HepG2 (cell line): ENCODE results near the gene ABHD6. TPM values are rescaled to one million over a fixed set of nuclear protein-coding genes. Genes with fewer than 3 reads are reported as not detected.
A peak's percentile ranks its signal among the peaks of the same experiment; 100 is the strongest.

Source experiments
- ATAC-seq: fragments of 200-7000 bp; cut with Tn5 transposase; 3 replicates; pipeline ENCODE4 v1.9.1; 2020; ENCODE audit warnings: mild to moderate bottlenecking, moderate library complexity
- BruUV-seq: library from RNA; stranded (reverse); fragments of 400-500 nt; replicated peaks from 2 replicates; lab custom pipeline; 2021; lab: Mats Ljungman, UMichigan
- CTCF ChIA-PET: fragments of 300-600 bp; formaldehyde crosslinking; extraction: SDS; loops from one replicate; lab custom pipeline; 2021; ENCODE audit warnings: low total read pairs, inconsistent platforms, low intra/inter-chr PET ratio; lab: Yijun Ruan, JAX
- POLR2A ChIA-PET: fragments of 350-600 bp; sonication (Branson Sonifier 250); formaldehyde crosslinking; loops from one replicate; lab custom pipeline; 2020; ENCODE audit warnings: antibody characterized with exemption, inconsistent platforms; lab: Yijun Ruan, JAX
- DNase-seq: peaks from one replicate; pipeline ENCODE4 v3.0.0-alpha.2; 2015; ENCODE audit warnings: low spot score
- FAIRE-seq: peaks from 3 replicates; lab custom pipeline; 2011; peaks lifted over from hg19 to GRCh38; lab: Jason Lieb, UNC
- H2AFZ ChIP-seq: one replicate; pipeline ENCODE4 v1.6.1; 2011; ENCODE audit warnings: low read length, inconsistent platforms
- H3K27ac ChIP-seq: fragments of 300-600 bp; 3 replicates; pipeline ENCODE4 v1.8.0; 2011; ENCODE audit warnings: mixed run types, mild to moderate bottlenecking, mixed read lengths, low read length, inconsistent platforms; ENCODE audit not compliant: insufficient read depth; ENCODE audit errors: extremely low read length
- H3K27me3 ChIP-seq, 2 experiments: fragments of 200-600 bp in 1 of 2; 2 replicates in 1 of 2; 3 replicates in 1 of 2; pipeline versions ENCODE4 v1.6.0 to v1.8.0; 2011; ENCODE audit warnings: low read length in 2 of 2, mild to moderate bottlenecking in 2 of 2, moderate library complexity in 2 of 2, inconsistent platforms in 1 of 2; ENCODE audit not compliant: insufficient read depth in 2 of 2, control insufficient read depth in 1 of 2
- H3K36me3 ChIP-seq, 2 experiments: fragments of 200-600 bp in 1 of 2; replicated peaks in 1 of 2; 2 replicates in 1 of 2; 3 replicates in 1 of 2; pipeline versions ENCODE4 v1.5.1 to v1.8.0; 2011; ENCODE audit warnings: low read length in 2 of 2, inconsistent platforms in 1 of 2; ENCODE audit not compliant: insufficient read depth in 2 of 2, control insufficient read depth in 1 of 2
- H3K4me1 ChIP-seq: 2 replicates; pipeline ENCODE4 v1.5.1; 2012; ENCODE audit warnings: low read length, inconsistent platforms; ENCODE audit not compliant: insufficient read depth
- H3K4me2 ChIP-seq: 2 replicates; pipeline ENCODE4 v1.6.0; 2011; ENCODE audit warnings: low read depth, low read length, inconsistent platforms
- H3K4me3 ChIP-seq, 3 experiments: fragments of 200-600 bp in 1 of 3; sonication (generic), shearing (Covaris generic) in 1 of 3; replicated peaks in 1 of 3; 2 replicates each; pipeline ENCODE4 v1.5.1; 2011 to 2016; ENCODE audit warnings: low read length in 3 of 3, inconsistent platforms in 2 of 3, low read depth in 2 of 3, mild to moderate bottlenecking in 2 of 3, control low read depth in 1 of 3, mixed read lengths in 1 of 3; ENCODE audit not compliant: insufficient read depth in 1 of 3
- H3K79me2 ChIP-seq: one replicate; pipeline ENCODE4 v1.6.1; 2011; ENCODE audit warnings: low read length, inconsistent platforms; ENCODE audit not compliant: insufficient read depth
- H3K9ac ChIP-seq: 2 replicates; pipeline ENCODE4 v1.6.0; 2011; ENCODE audit warnings: mild to moderate bottlenecking, low read depth, low read length, inconsistent platforms; ENCODE audit not compliant: insufficient read depth
- H3K9me3 ChIP-seq: 2 replicates; pipeline ENCODE4 v1.5.1; 2012; ENCODE audit warnings: mild to moderate bottlenecking, low read length
- H4K20me1 ChIP-seq: 2 replicates; pipeline ENCODE4 v1.6.0; 2011; ENCODE audit warnings: inconsistent platforms, mild to moderate bottlenecking, low read length, moderate library complexity; ENCODE audit not compliant: insufficient read depth
- EP300 ChIP-seq, 3 experiments: sonication (generic) in 1 of 3; formaldehyde crosslinking in 1 of 3; IDR thresholded peaks; 2 replicates each; pipeline versions ENCODE4 v1.5.1 to v1.6.1; 2011 to 2020; ENCODE audit warnings: low read depth in 2 of 3, low read length in 2 of 3, borderline replicate concordance in 1 of 3, improper control_type of control experiment in 1 of 3, mild to moderate bottlenecking in 1 of 3, missing genetic modification reagents in 1 of 3, moderate library complexity in 1 of 3
- FOXA1 ChIP-seq, 2 experiments: fragments of 450-650 bp in 1 of 2; sonication (generic) in 1 of 2; formaldehyde crosslinking in 1 of 2; IDR thresholded peaks; 2 replicates each; pipeline versions ENCODE4 v1.4.0 to v1.6.1; 2016 to 2020; ENCODE audit warnings: missing genetic modification reagents in 1 of 2
- HDAC2 ChIP-seq: sonication (generic); formaldehyde crosslinking; IDR thresholded peaks from 2 replicates; pipeline ENCODE4 v1.4.0; 2020; ENCODE audit warnings: missing genetic modification reagents
- NRL ChIP-seq: sonication (generic); formaldehyde crosslinking; IDR thresholded peaks from 2 replicates; pipeline ENCODE4 v1.5.0; 2020; ENCODE audit warnings: missing genetic modification reagents, mild to moderate bottlenecking, moderate library complexity, borderline replicate concordance
- RAD21 ChIP-seq: fragments of 450-650 bp; formaldehyde crosslinking; IDR thresholded peaks from 2 replicates; pipeline ENCODE4 v1.5.0; 2020; ENCODE audit warnings: mild to moderate bottlenecking
- RAD51 ChIP-seq: fragments of 450-650 bp; IDR thresholded peaks from 2 replicates; pipeline ENCODE4 v1.6.1; 2016; ENCODE audit warnings: borderline replicate concordance
- RARA ChIP-seq: IDR thresholded peaks from 2 replicates; pipeline ENCODE4 v1.6.1; 2016; ENCODE audit warnings: missing genetic modification reagents, missing compliant biosample characterization
- RCOR2 ChIP-seq: IDR thresholded peaks from 2 replicates; pipeline ENCODE4 v1.6.1; 2016; ENCODE audit warnings: missing biosample characterization, missing genetic modification reagents
- SALL1 ChIP-seq: sonication (generic); formaldehyde crosslinking; IDR thresholded peaks from 2 replicates; pipeline ENCODE4 v1.8.0; 2022; ENCODE audit warnings: mild to moderate bottlenecking, missing genetic modification reagents
- SMARCC2 ChIP-seq: fragments of 450-650 bp; IDR thresholded peaks from 2 replicates; pipeline ENCODE4 v1.6.1; 2017; ENCODE audit warnings: antibody characterized with exemption, mild to moderate bottlenecking
- SMC3 ChIP-seq: IDR thresholded peaks from 2 replicates; pipeline ENCODE4 v1.6.1; 2011; ENCODE audit warnings: low read length, improper control_type of control experiment
- STAG1 ChIP-seq: sonication (generic); formaldehyde crosslinking; IDR thresholded peaks from 2 replicates; pipeline ENCODE4 v1.4.0; 2020; ENCODE audit warnings: missing genetic modification reagents
- ZNF816 ChIP-seq: sonication (generic); formaldehyde crosslinking; IDR thresholded peaks from 2 replicates; pipeline ENCODE4 v1.8.0; 2022; ENCODE audit warnings: missing genetic modification reagents, mild to moderate bottlenecking, borderline replicate concordance
- ZZZ3 ChIP-seq: sonication (generic); formaldehyde crosslinking; IDR thresholded peaks from 2 replicates; pipeline ENCODE4 v1.4.0; 2020; ENCODE audit warnings: missing genetic modification reagents, mild to moderate bottlenecking, borderline replicate concordance
- WGBS: methylation state at CpG from one replicate; pipeline ENCODE4 v1.1.6; 2017; ENCODE audit warnings: low lambda C conversion rate; 5-methylcytosine and 5-hydroxymethylcytosine counted together
- in situ Hi-C: cut with HindIII; loops from 2 replicates; pipeline ENCODE4 v1.10.0; 2017; ENCODE audit warnings: low pct_unique_long_range_greater_than_20kb; ENCODE audit not compliant: extremely low pct_ligation_motif_present
- intact Hi-C: fragments of 100-400 bp; cut with micrococcal nuclease; formaldehyde crosslinking; loops from one replicate; pipeline ENCODE4 v1.10.0; 2022; ENCODE audit not compliant: unreplicated experiment
- polyA plus RNA-seq, 8 experiments: library from polyadenylated mRNA; depleted of rRNA in 3 of 8; stranded (reverse) in 7 of 8; unstranded in 1 of 8; fragments of >200 nt; fragmentation: Illumina TruSeq in 4 of 8; extraction: Trizol in 4 of 8; gene quantifications; 2 replicates each; pipeline versions ENCODE4 v1.2.1 to v1.2.3, GENCODE V29; 2011 to 2016; ENCODE audit warnings: low read depth in 4 of 8, missing spikeins in 1 of 8, mixed read lengths in 1 of 8; ENCODE audit not compliant: insufficient read depth in 1 of 8
- total RNA-seq, 5 experiments: library from RNA; depleted of rRNA; stranded (reverse); fragments of >200 nt; fragmentation: Illumina TruSeq; extraction: Trizol; gene quantifications; 2 replicates each; pipeline ENCODE4 v1.2.3, GENCODE V29; 2016; ENCODE audit warnings: low read depth in 1 of 5
- TF ChIP-seq, protein P1 (sequence below): sonication (generic); formaldehyde crosslinking; IDR thresholded peaks from 2 replicates; pipeline ENCODE4 v1.5.0; 2020; ENCODE audit warnings: missing genetic modification reagents
- TF ChIP-seq, protein P2 (sequence below): sonication (generic); formaldehyde crosslinking; IDR thresholded peaks from 2 replicates; pipeline ENCODE4 v1.5.0; 2020; ENCODE audit warnings: mild to moderate bottlenecking, missing genetic modification reagents, moderate library complexity
- TF ChIP-seq, protein P3 (sequence below): IDR thresholded peaks from 2 replicates; pipeline ENCODE4 v1.6.1; 2016; ENCODE audit warnings: control low read depth
- TF ChIP-seq, protein P4 (sequence below): IDR thresholded peaks from 2 replicates; pipeline ENCODE4 v1.6.1; 2018; ENCODE audit warnings: missing genetic modification reagents, mild to moderate bottlenecking, missing compliant biosample characterization

Gene ABHD6
- total and polyA plus RNA-seq, 2 of the 13 experiments (the other 11 are each of a cell fraction or from before 2014, with no cell fraction given): 9.0 to 17.2 TPM

DNA sequence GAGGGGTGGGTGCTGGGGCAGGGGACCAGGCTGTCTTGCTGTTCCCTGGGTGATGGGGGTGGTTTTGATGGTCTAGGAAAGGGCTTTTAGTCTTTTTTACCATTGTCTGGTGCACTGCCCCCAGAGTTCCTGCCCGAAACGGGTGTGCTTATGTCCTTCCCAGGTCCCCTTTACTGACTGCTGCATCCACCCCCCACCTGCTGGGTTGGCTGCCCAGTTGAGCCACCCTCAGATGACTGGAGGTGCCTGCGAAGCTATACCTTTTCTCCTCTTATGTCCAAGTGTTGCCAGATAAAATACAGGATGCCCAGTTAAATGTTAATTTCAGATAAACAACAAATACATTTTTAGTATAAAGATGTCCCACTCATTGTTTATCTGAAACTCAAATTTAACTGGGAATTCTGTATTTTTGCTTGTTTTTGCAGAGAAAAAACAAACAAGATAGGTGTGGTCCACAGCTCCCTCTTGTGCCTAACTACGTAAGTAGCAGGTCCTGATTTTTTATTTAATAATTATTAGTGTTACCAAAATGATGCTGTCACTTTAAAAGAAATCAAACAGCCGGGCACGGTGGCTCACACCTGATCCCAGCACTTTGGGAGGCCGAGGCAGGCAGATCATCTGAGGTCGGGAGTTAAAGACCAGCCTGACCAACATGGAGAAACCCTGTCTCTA is 62.4 kb downstream of the ABHD6 start:
- ATAC-seq (no peak), FAIRE-seq (no peak), DNase-seq (peak; percentile 25)
- Histone ChIP-seq H2AFZ (no peak overlapping the region), H3K9me3 (no peaks in the 10 kb centered on the region), H4K20me1 (no peaks in the 10 kb centered on the region), H3K4me3 (no peak overlapping the region), H3K27me3 (0 out of 5 replicates have a peak, but pooled peaks cover 0 to 3% of the 10 kb centered on the region in 2 experiments), H3K4me2 (no peak overlapping the region), H3K36me3 (no peaks in the 10 kb centered on the region), H3K4me1 (peaks cover 21% of the 10 kb centered on the region), H3K79me2 (no peaks in the 10 kb centered on the region), H3K9ac (no peak overlapping the region), H3K27ac (no peak overlapping the region)
- ChIA-PET POLR2A (no interaction called here), CTCF (interaction anchor here (1.0 to 2.4 kb wide), 4 partner anchors 83 to 133 kb away, joined by 3 to 38 read pairs (median 7); no protein-coding TSS in a partner anchor)
- intact Hi-C loops (loop anchor here (1.0 to 5.0 kb wide), 3 partner anchors 63 to 113 kb away; partner anchors contain the start of gene ABHD6), in situ Hi-C loops (loop anchor here (5.0 kb wide), 1 partner anchor 113 kb away; no protein-coding TSS in a partner anchor)
- no TSS peak for BruUV-seq
- WGBS: 12% methylated on average over 8 of the region's 8 CpGs
- TF ChIP-seq, protein P1, sequence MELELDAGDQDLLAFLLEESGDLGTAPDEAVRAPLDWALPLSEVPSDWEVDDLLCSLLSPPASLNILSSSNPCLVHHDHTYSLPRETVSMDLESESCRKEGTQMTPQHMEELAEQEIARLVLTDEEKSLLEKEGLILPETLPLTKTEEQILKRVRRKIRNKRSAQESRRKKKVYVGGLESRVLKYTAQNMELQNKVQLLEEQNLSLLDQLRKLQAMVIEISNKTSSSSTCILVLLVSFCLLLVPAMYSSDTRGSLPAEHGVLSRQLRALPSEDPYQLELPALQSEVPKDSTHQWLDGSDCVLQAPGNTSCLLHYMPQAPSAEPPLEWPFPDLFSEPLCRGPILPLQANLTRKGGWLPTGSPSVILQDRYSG (CRISPR knock-in tag): no peak
- TF ChIP-seq EP300 (IDR thresholded peaks at IDR 0.05; ENCODE audit: low read depth in 2 of 2, low read length in 2 of 2) (no peak), EP300 (CRISPR knock-in tag; IDR thresholded peaks at IDR 0.05; ENCODE audit: borderline replicate concordance) (no peak), RARA (no peak), ZNF816 (CRISPR knock-in tag) (no peak), RAD21 (peak; percentile 63), RCOR2 (CRISPR knock-in tag) (no peak), STAG1 (CRISPR knock-in tag) (peak; percentile 85), RAD51 (no peak), HDAC2 (no peak), ZZZ3 (CRISPR knock-in tag) (no peak), SALL1 (CRISPR knock-in tag) (no peak), NRL (no peak), FOXA1 (IDR thresholded peaks at IDR 0.05) (no peak), FOXA1 (CRISPR knock-in tag; IDR thresholded peaks at IDR 0.05) (no peak), SMARCC2 (no peak), SMC3 (peak; percentile 75)
- TF ChIP-seq, protein P2, sequence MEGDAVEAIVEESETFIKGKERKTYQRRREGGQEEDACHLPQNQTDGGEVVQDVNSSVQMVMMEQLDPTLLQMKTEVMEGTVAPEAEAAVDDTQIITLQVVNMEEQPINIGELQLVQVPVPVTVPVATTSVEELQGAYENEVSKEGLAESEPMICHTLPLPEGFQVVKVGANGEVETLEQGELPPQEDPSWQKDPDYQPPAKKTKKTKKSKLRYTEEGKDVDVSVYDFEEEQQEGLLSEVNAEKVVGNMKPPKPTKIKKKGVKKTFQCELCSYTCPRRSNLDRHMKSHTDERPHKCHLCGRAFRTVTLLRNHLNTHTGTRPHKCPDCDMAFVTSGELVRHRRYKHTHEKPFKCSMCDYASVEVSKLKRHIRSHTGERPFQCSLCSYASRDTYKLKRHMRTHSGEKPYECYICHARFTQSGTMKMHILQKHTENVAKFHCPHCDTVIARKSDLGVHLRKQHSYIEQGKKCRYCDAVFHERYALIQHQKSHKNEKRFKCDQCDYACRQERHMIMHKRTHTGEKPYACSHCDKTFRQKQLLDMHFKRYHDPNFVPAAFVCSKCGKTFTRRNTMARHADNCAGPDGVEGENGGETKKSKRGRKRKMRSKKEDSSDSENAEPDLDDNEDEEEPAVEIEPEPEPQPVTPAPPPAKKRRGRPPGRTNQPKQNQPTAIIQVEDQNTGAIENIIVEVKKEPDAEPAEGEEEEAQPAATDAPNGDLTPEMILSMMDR (CRISPR knock-in tag): peak; percentile 66
- TF ChIP-seq, protein P3, sequence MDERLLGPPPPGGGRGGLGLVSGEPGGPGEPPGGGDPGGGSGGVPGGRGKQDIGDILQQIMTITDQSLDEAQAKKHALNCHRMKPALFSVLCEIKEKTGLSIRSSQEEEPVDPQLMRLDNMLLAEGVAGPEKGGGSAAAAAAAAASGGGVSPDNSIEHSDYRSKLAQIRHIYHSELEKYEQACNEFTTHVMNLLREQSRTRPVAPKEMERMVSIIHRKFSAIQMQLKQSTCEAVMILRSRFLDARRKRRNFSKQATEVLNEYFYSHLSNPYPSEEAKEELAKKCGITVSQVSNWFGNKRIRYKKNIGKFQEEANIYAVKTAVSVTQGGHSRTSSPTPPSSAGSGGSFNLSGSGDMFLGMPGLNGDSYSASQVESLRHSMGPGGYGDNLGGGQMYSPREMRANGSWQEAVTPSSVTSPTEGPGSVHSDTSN (CRISPR knock-in tag): no peak
- TF ChIP-seq, protein P4, sequence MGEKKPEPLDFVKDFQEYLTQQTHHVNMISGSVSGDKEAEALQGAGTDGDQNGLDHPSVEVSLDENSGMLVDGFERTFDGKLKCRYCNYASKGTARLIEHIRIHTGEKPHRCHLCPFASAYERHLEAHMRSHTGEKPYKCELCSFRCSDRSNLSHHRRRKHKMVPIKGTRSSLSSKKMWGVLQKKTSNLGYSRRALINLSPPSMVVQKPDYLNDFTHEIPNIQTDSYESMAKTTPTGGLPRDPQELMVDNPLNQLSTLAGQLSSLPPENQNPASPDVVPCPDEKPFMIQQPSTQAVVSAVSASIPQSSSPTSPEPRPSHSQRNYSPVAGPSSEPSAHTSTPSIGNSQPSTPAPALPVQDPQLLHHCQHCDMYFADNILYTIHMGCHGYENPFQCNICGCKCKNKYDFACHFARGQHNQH (CRISPR knock-in tag): no peak
